Fibroblast of mammary gland (primary cell): ENCODE data around the gene ACOT7.
A peak's percentile ranks its signal among the peaks of the same experiment; 100 is the strongest.

Source experiments
- DNase-seq: peaks from one replicate; pipeline ENCODE4 v3.0.0-alpha.2; 2010; ENCODE audit warnings: low read depth
- H3K4me3 ChIP-seq: 2 replicates; pipeline ENCODE4 v1.5.1; 2011; ENCODE audit warnings: low read depth, mild to moderate bottlenecking, low read length, moderate library complexity; ENCODE audit not compliant: control insufficient read depth
- CTCF ChIP-seq: conservative IDR thresholded peaks from 2 replicates; pipeline ENCODE4 v1.5.1; 2011; ENCODE audit warnings: low read depth, low read length, inconsistent platforms; ENCODE audit not compliant: control insufficient read depth, insufficient read depth

Gene ACOT7

GRCh38 chr1:6260961-6261614 is 132.5 kb downstream of the ACOT7 start, which contains the start of gene GPR153:
Gene GPR153, minus strand, starts transcription at chr1:6261098. Its CDS starts 6,193 bp downstream, at chr1:6254905.
- no peak for TF ChIP-seq CTCF
- H3K4me3 ChIP-seq: peak within 1 kb of the TSS; percentile 44
- DNase-seq: no peak

GRCh38 chr1:6260433-6260934 is 133.1 kb downstream of the ACOT7 start:
- DNase-seq: no peak
- no peak for TF ChIP-seq CTCF
- H3K4me3 ChIP-seq: peak overlapping the region; percentile 44

- peak; percentile 71 for DNase-seq
- peak overlapping the region; percentile 44 for H3K4me3 ChIP-seq
- TF ChIP-seq CTCF: no peak
Observed at GRCh38 chr1:6259491-6260362, 133.8 kb downstream of the ACOT7 start.

GRCh38 chr1:6258675-6259074 is 134.9 kb downstream of the ACOT7 start:
- no peak for TF ChIP-seq CTCF
- no peak overlapping the region for H3K4me3 ChIP-seq
- DNase-seq: no peak

- no peak for DNase-seq
- no peak for TF ChIP-seq CTCF
- no peak overlapping the region for H3K4me3 ChIP-seq
Observed at GRCh38 chr1:6257541-6258069, 136.0 kb downstream of the ACOT7 start.

GRCh38 chr1:6256645-6257044 is 136.9 kb downstream of the ACOT7 start:
- no peak overlapping the region for H3K4me3 ChIP-seq
- TF ChIP-seq CTCF: no peak
- no peak for DNase-seq
